Stomach smooth muscle (tissue), 2 donors: ENCODE data around the gene GLYAT.

Source experiments
- H3K27ac ChIP-seq: one replicate; pipeline ENCODE4 v1.7.0; 2013; ENCODE audit warnings: mild to moderate bottlenecking, low read length, inconsistent platforms
- H3K27me3 ChIP-seq, 2 donors: one replicate each; pipeline ENCODE4 v1.7.0; 2013; ENCODE audit warnings: low read length in 2 of 2; ENCODE audit not compliant: insufficient read depth in 2 of 2, control insufficient read depth in 1 of 2
- H3K36me3 ChIP-seq, 2 donors: one replicate each; pipeline ENCODE4 v1.7.0; 2013; ENCODE audit warnings: low read length in 2 of 2; ENCODE audit not compliant: control insufficient read depth in 2 of 2, insufficient read depth in 2 of 2
- H3K4me1 ChIP-seq: one replicate; pipeline ENCODE4 v1.7.0; 2013; ENCODE audit warnings: low read length; ENCODE audit not compliant: control insufficient read depth, insufficient read depth
- H3K4me3 ChIP-seq, 2 donors: one replicate each; pipeline ENCODE4 v1.7.0; 2013; ENCODE audit warnings: low read length in 2 of 2
- H3K9ac ChIP-seq, 2 donors: one replicate each; pipeline ENCODE4 v1.7.0; 2013; ENCODE audit warnings: low read length in 2 of 2, mild to moderate bottlenecking in 1 of 2
- H3K9me3 ChIP-seq, 2 donors: one replicate each; pipeline ENCODE4 v1.7.0; 2013; ENCODE audit warnings: low read length in 2 of 2; ENCODE audit not compliant: control insufficient read depth in 2 of 2
- donor health status: healthy.
- donor health status: Pancreatic carcinoma.

The GLYAT gene

DNA sequence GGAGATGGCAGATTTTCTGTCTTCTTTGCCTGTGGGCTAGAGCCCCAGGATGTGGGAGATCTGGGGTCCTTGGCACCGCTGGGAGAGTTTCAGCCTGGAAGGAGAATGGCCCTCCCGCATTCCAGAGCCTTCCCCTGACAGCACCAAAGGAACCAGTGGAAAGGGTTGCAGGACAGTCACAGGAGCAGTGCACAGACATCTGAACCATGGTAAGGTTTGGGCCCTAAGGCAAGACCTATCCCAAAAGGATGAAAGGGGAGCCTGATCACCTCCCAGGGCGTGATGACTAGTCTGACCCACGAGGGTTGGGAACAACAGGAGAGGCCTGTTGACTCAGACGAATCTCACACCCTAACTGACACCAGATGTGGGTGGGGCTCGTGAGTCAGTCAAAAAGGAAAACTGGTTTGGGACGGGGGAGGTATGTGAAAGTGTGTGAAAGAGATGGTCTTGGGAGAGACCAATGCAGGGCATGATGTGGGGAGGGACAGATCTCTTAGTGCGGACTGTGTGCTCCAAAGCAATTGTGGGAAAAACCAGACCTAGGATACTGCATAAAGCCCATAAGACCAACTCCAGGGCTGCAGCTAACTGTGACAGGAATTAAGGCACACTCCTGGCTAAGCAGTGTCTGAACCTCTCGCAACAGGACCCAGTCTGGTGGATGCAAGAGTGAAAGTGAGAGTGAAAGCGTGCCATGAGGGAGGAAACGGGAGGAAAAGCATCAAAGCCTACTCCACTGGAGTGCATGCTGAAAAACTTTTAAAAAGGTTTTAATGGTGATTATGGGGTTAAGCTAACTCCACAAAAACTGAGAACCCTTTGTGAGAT lies 39.1 kb upstream of the GLYAT start:
- H3K27ac ChIP-seq = no peak overlapping the region
- H3K9me3 ChIP-seq = no peaks in the 10 kb centered on the region
- no peak overlapping the region for H3K4me3 ChIP-seq
- no peak overlapping the region for H3K9ac ChIP-seq
- H3K27me3 ChIP-seq = no peaks in the 10 kb centered on the region
- no peaks in the 10 kb centered on the region for H3K4me1 ChIP-seq
- no peaks in the 10 kb centered on the region for H3K36me3 ChIP-seq

DNA sequence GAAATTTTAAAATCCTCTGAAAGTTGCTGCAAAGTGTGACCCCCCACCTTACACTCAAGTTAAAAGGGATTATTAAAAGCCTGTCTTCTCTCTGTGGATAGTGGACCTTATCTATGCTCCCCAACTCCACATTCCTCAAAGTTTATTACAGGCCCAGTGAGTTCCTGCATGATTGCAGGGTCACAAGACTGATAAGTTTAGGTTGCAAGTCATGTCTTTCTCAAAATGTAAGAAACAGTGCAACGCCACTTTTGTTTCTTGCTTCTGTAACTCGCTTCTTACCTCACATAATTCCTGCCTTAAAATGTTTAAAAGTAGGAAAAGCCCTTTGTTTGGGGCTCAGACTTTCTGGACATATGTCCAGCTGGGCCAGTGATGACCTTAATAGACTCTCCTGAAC lies 38.4 kb upstream of the GLYAT start:
- H3K4me3 ChIP-seq = no peak overlapping the region
- no peak overlapping the region for H3K27ac ChIP-seq
- H3K9ac ChIP-seq = no peak overlapping the region
- no peaks in the 10 kb centered on the region for H3K9me3 ChIP-seq
- no peaks in the 10 kb centered on the region for H3K36me3 ChIP-seq
- H3K4me1 ChIP-seq = no peaks in the 10 kb centered on the region
- no peaks in the 10 kb centered on the region for H3K27me3 ChIP-seq

DNA sequence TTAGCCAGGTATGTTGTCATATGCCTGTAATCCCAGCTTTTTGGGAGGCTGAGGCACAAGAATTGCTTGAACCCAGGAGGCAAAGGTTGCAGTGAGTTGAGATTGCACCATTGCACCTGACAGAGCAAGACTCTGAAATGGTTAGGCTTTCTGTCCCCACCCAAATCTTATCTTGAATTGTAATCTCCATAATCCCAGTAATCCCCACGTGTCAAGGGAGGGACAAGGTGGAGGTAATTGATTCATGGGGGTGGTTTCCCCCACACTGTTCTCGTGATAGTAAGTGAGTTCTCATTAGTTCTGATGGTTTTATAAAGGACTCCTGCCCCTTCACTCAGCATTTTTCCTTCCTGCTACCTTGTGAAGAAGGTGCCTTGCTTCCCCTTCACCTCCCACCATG lies 37.6 kb upstream of the GLYAT start:
- Histone ChIP-seq H3K27me3 (no peaks in the 10 kb centered on the region), H3K36me3 (no peaks in the 10 kb centered on the region), H3K27ac (no peak overlapping the region), H3K9me3 (no peaks in the 10 kb centered on the region), H3K4me1 (no peaks in the 10 kb centered on the region), H3K4me3 (no peak overlapping the region), H3K9ac (no peak overlapping the region)

DNA sequence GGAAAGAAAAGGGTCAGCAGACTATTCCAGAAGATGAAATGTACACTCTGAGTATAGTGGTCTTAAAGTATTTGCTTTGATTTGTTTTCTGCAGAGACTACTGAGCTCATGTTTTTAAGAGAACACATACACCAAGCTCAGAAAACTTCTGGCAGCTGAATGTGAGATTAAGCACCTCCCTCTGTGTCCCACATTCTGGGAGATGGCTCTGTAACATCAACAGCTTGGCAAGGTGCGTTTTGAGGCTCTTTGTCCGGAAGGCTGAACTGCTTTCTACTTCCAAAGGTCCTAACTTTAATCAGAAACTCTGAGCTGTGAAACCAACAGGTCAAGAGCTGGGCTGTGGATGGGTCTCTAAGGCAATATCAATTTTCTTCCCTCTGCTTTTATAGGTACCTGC lies 36.4 kb upstream of the GLYAT start:
- no peak overlapping the region for H3K9ac ChIP-seq
- no peaks in the 10 kb centered on the region for H3K36me3 ChIP-seq
- H3K27me3 ChIP-seq = no peaks in the 10 kb centered on the region
- no peaks in the 10 kb centered on the region for H3K4me1 ChIP-seq
- H3K9me3 ChIP-seq = no peaks in the 10 kb centered on the region
- H3K27ac ChIP-seq = no peak overlapping the region
- H3K4me3 ChIP-seq = no peak overlapping the region

DNA sequence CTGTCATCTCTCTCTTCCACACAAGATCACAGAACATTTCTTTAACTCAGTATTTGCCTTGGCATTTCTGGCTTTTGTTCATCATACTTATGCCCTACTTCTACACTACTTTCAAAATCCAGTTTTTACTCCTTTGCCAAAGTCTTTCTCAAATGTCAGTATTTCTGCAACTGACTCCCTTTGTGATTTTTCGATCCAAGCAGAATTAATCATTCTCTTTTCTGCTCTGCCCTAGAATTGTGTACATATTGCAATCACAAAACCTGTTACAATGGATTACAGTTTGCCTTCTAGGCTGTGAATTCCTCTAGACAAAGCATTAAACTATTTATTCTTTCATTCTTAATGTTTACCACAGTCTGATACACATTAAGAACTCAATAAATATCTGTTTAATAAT lies 33.3 kb upstream of the GLYAT start:
- Histone ChIP-seq H3K4me3 (no peak overlapping the region), H3K27me3 (no peaks in the 10 kb centered on the region), H3K9ac (no peak overlapping the region), H3K27ac (no peak overlapping the region), H3K36me3 (no peaks in the 10 kb centered on the region), H3K4me1 (no peaks in the 10 kb centered on the region), H3K9me3 (no peaks in the 10 kb centered on the region)

DNA sequence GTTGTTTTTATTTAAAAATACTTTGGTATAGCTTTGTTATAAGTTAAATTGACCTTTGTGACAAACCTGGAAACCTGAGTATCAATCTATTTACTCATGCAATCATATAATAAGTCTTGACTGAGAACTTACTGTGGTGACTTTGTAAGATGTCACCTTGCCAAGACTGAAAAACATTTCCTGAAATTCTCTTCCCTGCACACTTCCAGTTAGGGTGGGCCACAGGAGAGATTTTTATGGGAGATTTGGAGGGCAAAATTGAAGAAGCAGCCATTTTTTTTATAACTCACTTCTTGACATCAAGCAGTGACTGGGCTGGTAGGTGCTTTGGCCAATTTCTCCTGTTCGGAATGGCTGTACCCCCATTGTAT lies 31.4 kb upstream of the GLYAT start:
- no peaks in the 10 kb centered on the region for H3K4me1 ChIP-seq
- H3K36me3 ChIP-seq = no peaks in the 10 kb centered on the region
- H3K4me3 ChIP-seq = no peak overlapping the region
- no peaks in the 10 kb centered on the region for H3K27me3 ChIP-seq
- H3K9ac ChIP-seq = no peak overlapping the region
- H3K27ac ChIP-seq = no peak overlapping the region
- no peaks in the 10 kb centered on the region for H3K9me3 ChIP-seq

DNA sequence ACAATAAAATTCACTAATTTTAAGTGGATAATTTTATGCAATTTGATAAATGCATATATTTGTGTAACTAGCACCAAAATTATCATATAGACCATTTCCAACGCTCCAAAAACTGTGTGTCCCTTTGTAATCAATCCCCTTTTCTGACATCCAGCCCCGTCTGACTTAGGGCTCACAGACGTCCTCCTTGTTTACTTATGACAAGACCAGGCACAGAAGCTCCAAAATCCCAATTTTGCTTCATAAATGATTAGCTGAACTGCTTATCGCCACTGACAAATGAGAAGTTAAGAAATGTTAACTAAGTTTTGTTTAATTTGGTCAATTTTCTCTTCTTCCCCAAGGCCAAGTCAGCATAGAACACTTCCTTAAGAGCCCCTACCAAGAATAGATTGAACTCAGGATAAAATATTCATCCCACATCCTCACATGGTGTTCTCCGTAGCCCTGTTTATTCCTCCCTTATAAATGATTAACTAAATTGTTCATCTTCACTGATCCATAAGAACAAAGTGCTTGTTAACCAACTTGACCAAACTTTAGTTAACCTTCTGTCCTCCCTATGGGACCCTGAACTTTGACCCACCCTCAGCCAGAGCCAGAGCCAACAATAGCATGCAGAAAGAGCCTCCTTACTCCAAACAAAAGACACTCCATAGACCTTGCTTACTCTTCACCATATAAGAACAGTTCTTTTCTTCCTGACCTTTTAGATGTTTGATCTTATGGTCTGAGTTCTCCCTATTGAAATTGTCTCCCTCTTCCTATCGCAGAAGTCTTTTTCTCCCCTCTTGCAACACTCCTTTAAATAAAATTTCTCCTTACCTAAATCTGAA lies 30.8 kb upstream of the GLYAT start:
- H3K27ac ChIP-seq = no peak overlapping the region
- no peak overlapping the region for H3K4me3 ChIP-seq
- no peaks in the 10 kb centered on the region for H3K36me3 ChIP-seq
- H3K4me1 ChIP-seq = no peaks in the 10 kb centered on the region
- H3K27me3 ChIP-seq = no peaks in the 10 kb centered on the region
- H3K9me3 ChIP-seq = no peaks in the 10 kb centered on the region
- no peak overlapping the region for H3K9ac ChIP-seq

DNA sequence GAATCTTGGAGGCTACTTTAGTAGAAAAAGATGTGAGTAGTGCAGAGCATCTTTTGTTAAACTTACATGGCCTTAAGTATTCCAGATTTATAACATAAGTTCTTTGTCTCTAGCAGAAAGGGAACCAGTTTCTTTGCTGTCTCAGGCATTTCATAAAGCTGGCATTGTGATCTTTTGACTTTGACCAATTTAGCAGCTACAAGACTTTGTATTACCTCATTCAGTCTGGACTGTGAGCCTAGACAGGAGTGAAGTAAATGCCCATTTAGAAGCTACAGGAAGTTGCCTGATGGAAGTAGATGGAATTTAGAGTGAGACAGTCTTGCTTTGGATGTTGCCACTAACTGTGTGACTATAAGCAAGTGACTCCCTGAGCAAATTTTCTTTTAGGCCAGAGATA lies 25.7 kb upstream of the GLYAT start:
- Histone ChIP-seq H3K9ac (no peak overlapping the region), H3K27ac (no peak overlapping the region), H3K27me3 (no peaks in the 10 kb centered on the region), H3K4me1 (no peaks in the 10 kb centered on the region), H3K9me3 (no peaks in the 10 kb centered on the region), H3K4me3 (no peak overlapping the region), H3K36me3 (no peaks in the 10 kb centered on the region)

DNA sequence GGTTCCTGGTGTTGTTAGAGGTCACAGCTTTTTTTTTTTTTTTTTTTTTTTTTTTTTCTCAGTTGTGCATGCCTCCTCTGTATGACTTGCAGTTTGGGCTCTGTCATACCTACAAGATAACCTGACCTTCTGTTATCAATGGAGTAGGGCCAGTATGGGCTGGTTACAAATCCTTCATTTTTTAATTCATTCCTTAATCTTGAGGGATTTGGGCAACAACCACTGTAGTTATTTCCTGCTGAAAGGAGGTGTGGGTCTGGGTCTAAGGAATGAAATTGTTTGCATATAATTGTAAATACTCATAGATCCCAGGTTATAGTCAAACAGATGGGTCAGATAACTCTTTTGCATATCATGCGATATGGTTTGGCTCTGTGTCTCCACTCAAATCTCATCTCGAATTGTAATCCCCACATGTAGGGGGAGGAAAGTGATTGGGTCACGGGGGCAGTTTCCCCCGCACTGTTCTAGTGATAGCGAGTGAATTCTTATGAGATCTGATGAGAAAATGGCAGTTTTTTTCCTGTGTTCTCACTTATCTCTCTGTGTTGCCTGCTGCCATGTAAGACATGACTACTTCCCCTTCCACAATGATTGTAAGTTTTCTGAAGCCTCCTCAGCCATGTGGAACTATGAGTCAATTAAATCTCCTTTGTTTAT lies 14.1 kb upstream of the GLYAT start:
- no peaks in the 10 kb centered on the region for H3K4me1 ChIP-seq
- peaks cover 3 to 19% of the 10 kb centered on the region in 2 donors for H3K9me3 ChIP-seq
- H3K9ac ChIP-seq = no peak overlapping the region
- no peak overlapping the region for H3K4me3 ChIP-seq
- peaks cover 0 to 6% of the 10 kb centered on the region in 2 donors for H3K27me3 ChIP-seq
- no peaks in the 10 kb centered on the region for H3K36me3 ChIP-seq
- no peak overlapping the region for H3K27ac ChIP-seq

DNA sequence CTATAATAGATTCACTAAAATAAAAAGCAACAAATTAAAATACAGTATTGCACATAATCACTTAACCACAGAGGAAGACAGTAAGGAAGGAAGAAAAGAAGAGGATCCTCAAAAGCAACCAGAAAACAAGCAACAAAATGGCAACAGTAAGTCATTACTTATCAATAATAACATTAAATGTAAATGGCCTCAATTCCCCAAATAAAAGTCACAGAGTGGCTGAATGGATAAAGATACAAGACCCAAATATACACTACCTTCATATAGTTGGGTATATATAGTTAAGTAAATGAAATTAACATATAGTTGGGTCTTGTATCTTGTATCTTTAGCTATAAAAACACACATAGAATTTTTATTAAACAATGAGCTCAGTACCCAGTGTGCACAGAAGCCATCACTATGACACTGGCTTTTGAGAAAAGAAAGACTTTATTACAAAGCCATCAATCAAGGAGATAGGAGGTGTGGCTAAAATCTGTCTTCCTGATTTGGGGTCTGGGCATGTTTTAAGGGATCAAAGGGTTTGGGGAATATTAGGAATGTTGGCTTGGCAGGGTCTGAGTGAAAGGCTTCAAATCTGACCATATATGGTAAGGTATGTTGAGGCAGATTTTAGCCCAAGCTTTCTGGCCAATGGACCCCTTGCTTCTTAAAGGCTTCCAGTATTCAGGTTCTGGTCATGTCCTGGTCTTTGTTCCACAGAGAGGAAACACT lies 13.4 kb upstream of the GLYAT start:
- no peak overlapping the region for H3K9ac ChIP-seq
- peaks cover 0 to 6% of the 10 kb centered on the region in 2 donors for H3K27me3 ChIP-seq
- peaks cover 3 to 19% of the 10 kb centered on the region in 2 donors for H3K9me3 ChIP-seq
- no peaks in the 10 kb centered on the region for H3K36me3 ChIP-seq
- no peaks in the 10 kb centered on the region for H3K4me1 ChIP-seq
- no peak overlapping the region for H3K4me3 ChIP-seq
- no peak overlapping the region for H3K27ac ChIP-seq
